ENCODE measurements around the gene TTC6.
"Not testable (repeated sequence)": the region's sequence is repeated elsewhere in the genome, so short reads cannot be mapped to it uniquely, and the experiment has no call there.

Gene TTC6

GRCh38 chr14:37594971-37595808, at the start of gene TTC6, which contains the start of gene FOXA1:
Gene TTC6, plus strand, starts transcription at chr14:37595629. Its CDS starts 26,436 bp downstream, at chr14:37622065.
Gene FOXA1, minus strand, starts transcription at chr14:37595249. Its CDS starts 277 bp downstream, at chr14:37594972.
- DNase-seq (ENCODE audit: low read depth in 2 of 3, low spot score in 2 of 3): no peak

- no peak for DNase-seq (ENCODE audit: low read depth in 2 of 3, low spot score in 2 of 3)
These were observed 48.6 kb upstream of the TTC6 start for GRCh38 chr14:37546621-37547447.

DNA sequence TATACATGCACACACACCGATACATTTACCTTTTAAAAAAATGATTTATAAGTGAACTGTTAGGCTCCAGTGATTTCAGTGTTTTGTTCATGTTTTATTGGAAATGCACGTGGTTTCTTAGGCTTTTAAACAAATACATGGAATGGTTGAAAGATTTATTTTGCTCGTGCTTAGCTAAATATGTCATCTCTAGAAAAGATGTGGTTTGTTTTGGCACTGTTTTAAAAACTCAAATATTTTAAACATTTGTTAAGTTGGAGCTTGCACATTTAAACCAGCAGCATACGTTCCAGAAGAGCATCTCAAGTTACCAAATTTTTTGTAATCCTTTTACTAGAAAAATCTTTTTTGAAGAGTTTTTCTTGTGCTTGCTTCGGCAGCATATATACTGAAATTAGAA, 44.9 kb upstream of the TTC6 start:
- DNase-seq (ENCODE audit: low read depth in 2 of 3, low spot score in 2 of 3): no peak

DNA sequence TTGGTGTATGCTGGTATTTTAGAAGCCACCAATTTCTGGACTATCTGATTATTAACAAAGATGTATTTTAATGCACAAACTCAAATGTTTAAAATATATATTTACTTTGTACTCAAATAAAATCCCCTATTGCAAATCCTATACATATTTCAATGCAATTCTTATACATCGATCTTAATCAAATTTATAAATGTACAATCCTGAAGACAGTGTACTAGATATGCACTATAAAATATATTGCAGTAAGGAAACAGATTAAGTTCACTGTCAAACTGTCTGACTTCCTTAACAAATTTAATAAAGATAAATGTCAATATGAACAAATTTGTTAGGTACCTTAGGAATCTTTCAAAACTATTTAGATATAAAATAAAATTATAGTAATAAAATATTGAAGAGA, 44.3 kb upstream of the TTC6 start:
- no peak for DNase-seq (ENCODE audit: low read depth in 2 of 3, low spot score in 2 of 3)

- DNase-seq (ENCODE audit: low read depth in 2 of 3, low spot score in 2 of 3): no peak
These were observed 41.4 kb upstream of the TTC6 start for GRCh38 chr14:37553935-37554550.

GRCh38 chr14:37555596-37555995, 39.8 kb upstream of the TTC6 start:
- not testable (repeated sequence) for DNase-seq (ENCODE audit: low read depth in 2 of 3, low spot score in 2 of 3)

GRCh38 chr14:37558740-37559139, 36.7 kb upstream of the TTC6 start:
- DNase-seq (ENCODE audit: low read depth in 2 of 3, low spot score in 2 of 3): no peak

- no peak for DNase-seq (ENCODE audit: low read depth in 2 of 3, low spot score in 2 of 3)
These were observed 36.0 kb upstream of the TTC6 start for GRCh38 chr14:37559386-37559785.

DNA sequence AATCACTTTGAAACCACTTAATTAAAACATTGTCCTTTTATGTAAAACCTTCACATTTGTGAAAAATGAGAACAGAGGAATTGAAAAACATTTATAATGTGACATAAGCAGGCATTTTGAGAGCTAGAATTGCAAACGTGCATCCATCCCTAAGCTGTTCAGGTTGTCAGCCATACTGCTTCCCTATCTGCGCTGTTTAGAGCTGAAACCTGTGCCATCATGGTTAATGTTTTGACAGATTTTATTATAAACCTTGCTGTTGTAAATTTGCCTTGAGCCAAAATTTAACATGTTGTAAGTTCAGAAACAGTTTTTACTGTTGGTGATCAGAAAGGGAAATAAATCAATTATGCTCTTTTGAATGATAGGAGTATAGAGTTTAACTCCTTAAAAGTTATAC, 32.2 kb upstream of the TTC6 start:
- no peak for DNase-seq (ENCODE audit: low read depth in 2 of 3, low spot score in 2 of 3)

GRCh38 chr14:37565550-37565949, 29.9 kb upstream of the TTC6 start:
- DNase-seq (ENCODE audit: low read depth in 2 of 3, low spot score in 2 of 3): no peak

GRCh38 chr14:37566811-37567371, 28.5 kb upstream of the TTC6 start:
- no peak for DNase-seq (ENCODE audit: low read depth in 2 of 3, low spot score in 2 of 3)

GRCh38 chr14:37569729-37570128, 25.7 kb upstream of the TTC6 start:
- DNase-seq (ENCODE audit: low read depth in 2 of 3, low spot score in 2 of 3): no peak

DNA sequence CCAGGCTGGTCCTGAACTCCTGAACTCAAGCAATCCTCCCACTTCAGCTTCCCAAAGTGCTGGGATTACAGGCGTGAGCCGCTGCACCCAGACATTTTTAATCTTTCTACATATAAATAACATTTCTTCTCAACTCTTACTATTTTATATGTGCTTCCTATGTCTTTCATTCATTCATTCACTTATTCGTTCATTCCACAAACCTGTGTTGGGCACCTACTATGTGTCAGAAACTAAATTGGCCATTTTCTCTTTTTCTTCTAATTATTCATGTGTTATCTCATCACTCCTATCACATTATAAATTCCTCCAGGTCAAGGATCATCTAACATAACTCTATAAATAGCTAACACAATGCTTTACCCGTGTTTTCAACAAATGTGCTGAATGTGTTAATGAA, 24.0 kb upstream of the TTC6 start:
- no peak for DNase-seq (ENCODE audit: low read depth in 2 of 3, low spot score in 2 of 3)

GRCh38 chr14:37573356-37573755, 22.1 kb upstream of the TTC6 start:
- DNase-seq (ENCODE audit: low read depth in 2 of 3, low spot score in 2 of 3): no peak

DNA sequence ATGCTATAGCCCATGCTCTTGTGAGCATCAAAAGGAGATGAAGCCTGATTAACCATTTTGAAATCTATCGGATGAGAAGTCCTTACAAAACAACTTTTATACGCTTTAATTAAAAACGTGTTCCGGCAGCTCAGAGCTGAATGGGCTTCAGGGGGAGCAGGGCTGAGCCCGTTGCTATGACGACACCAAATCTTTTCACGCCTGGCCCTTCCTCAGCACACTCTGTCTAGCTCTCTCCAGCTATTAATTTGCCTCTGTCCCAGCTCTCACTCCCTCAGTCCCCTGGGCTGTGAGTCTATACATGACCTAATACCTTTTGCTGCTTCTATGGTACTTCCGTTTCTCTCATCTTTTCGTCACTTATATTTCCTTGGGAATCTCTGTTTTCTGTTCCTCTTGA, 16.2 kb upstream of the TTC6 start:
- no peak for DNase-seq (ENCODE audit: low read depth in 2 of 3, low spot score in 2 of 3)

GRCh38 chr14:37580146-37580545, 15.3 kb upstream of the TTC6 start:
- no peak for DNase-seq (ENCODE audit: low read depth in 2 of 3, low spot score in 2 of 3)

DNA sequence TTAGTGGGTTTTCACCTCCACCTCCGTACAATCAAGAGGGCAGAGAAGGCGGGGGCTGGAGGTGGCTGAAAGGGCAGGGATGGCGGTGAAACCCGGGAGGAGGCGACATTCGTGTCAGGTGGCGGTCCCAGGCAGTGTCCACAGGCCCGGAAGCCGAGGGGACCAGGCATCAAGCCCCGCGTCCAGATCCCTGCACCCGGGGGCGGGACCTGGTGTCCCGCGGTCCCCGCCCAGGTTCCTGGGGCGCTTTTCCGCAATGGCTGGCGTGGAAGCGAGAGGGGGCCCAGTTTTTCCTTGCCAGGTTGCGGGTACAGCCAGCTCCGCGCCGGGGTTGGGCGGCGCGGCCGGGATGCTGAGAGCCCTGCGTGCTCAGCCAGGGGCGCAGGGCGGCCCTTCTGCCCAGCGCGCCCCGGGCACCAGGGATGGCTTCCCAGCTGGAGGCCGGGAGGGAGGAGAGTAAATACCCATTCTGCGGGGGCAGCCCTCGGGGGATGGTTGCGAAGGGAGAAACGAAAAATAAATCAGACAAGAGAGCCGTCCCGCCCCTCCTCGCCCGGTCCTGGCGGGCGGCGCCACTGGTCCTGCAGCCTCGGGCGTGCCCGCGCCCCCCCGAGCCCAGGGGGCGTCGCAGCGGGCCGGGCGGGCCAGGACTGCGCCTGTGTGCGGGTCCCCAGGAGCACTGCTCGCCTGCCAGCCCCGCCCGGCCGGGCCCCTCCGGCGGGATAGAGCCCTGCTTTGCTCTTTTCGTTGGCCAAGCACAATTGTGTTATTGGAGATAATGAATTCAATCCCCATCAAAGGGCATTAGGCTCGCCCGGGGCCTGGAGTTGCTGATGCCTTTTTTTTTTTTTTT, 11.8 kb upstream of the TTC6 start:
- no peak for DNase-seq (ENCODE audit: low read depth in 2 of 3, low spot score in 2 of 3)

DNA sequence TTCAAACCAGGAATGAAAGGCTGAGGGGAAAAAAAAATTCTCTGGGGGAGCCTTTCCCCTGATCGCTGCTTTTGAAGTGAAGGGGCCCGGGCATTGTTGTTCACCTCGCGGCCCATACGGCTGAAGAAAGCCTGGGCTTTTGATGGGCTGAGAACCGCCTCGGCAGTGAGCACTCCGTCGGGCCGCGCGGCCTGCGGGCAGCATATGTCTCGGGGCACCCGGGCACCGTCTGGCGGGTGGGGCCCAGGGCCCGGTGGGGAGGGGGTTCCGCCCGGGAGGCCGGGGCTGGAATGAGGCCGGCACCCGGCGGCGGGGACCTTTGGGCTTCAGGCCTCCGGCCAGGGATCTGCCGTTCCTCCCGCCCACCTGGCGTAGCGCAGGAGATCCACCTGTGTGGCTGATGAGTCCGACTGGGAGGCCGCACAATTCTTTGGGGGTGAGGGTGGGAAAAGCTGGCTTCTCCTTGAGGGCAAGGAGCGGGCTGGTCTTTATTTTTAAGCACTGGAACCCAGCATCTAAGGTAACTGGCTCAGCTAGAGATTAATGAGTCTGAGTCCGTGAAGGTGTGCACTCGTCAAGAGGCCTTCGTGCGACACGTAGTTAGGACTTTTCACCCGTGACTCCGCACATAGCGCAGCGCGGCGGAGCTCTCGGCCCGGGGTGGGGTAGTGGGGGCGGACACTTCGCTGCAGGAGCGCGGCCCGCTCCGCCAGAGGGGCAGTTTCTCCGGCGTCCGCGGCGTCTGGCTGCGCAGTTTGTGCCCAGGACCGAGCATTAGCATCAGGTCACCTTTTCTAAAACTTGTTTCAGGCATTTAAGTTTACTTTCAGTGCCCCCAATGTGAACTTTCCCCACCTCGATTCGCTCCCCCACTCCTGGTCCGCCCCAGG, 11.0 kb upstream of the TTC6 start:
- no peak for DNase-seq (ENCODE audit: low read depth in 2 of 3, low spot score in 2 of 3)

- DNase-seq (ENCODE audit: low read depth in 2 of 3, low spot score in 2 of 3): no peak
These were observed 10.3 kb upstream of the TTC6 start for GRCh38 chr14:37585101-37585511.

All from activated CD8-positive, alpha-beta memory T cell treated with anti-CD3 and anti-CD28 coated beads for 48 hours (primary cell).